HK-2 (cell line): Measurements from ENCODE around the gene CCDC134.
"Not testable (repeated sequence)": the region's sequence is repeated elsewhere in the genome, so short reads cannot be mapped to it uniquely, and the experiment has no call there.

ENCODE experiments used
- DNase-seq: peaks from one replicate; pipeline ENCODE4 v3.0.0-alpha.2; 2018; ENCODE audit not compliant: unreplicated experiment

The CCDC134 gene

DNA sequence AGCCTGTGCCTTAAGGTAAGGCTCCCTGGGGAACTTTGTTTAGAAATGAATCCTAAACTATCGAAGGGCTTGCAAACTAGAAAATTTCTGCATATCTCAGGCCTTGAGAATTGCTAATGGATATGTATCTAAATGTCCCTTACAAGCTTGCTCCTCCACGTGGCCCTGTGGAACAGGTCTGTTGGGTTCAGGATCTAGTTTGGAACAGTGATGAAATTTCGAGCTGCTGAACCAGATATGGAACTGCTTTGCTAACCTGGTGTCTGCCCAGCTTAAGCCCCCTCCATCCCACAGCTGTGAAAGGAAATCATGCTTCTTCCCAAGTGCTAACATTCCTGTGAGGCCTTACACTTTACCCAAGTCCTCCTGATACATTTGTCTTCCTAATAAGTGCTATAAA is 44.0 kb downstream of the CCDC134 start:
- no peak for DNase-seq

DNA sequence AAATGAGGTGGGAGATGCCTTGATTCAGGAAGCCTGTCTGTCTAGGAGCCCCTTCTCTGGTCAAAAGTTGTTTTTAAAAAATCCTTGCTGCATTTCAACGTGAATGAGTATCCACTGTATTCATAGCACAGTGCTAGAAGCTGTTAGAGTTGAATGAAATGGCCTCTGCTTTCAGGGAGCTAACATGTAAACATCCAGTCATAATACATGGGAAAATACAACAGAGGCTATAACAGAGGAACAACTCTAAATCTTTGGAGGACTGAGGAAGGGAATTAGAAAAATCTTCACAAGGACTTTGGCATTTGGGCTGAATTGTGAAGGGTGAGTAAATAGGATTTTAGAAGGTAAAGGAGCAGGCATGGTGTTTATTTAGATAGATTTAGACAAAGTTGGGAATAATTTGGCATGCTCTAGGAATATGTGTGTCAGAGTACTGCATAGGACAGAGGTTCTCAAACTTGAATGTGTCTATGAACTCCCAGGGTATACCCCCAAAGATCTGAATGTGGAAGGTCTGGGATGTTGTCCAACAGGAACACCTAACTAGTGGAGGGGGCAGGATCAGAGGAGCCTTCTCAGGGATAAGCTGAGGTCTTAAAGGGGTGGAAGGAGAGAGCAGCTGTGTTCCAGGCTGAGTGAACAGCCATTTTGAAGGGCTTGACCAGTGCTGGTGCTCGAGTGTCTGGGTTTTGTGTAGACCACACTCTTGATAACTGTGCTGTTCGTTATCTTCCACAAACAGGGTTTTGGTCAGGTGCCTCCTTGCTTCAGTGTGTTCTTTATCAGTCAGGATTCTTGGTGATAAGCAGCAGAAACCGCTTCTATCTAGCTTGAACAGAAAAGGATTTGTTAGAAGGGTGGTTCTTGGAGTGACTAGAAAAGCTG is 45.1 kb downstream of the CCDC134 start:
- no peak for DNase-seq

DNA sequence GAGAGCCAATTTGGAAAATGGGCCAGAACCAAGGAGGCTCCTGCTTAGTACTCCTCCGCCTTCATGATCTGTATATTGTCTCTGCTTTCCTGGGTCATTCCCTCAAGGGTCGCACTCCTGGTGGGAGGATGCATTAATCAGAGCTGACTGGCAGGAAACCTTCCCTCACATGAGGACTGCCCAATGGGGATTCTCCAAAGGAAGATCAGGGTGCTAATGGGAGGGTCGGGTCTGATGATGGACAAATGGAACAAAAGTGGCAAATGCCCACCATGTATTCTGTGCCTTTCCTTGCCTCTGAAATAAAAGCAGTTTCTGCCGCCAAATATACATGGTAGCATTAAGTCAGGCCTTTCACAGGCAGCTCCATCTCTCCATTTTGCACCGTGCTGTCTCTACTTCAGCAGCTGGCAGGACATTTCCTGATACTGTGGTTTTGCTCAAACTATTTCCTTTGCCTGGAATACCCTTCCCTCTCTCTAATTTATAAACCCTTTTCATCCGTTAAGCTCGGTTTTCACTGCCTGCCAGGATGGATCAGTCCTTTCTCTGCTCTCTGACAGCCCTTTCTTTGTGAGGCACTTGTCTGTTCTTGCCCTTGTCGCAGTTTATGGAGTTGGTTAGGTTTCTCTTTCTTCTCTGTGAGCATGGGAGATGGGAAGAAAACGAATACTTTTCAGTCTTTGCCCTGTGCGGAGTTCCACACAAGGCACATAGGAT is 45.9 kb downstream of the CCDC134 start:
- no peak for DNase-seq

DNA sequence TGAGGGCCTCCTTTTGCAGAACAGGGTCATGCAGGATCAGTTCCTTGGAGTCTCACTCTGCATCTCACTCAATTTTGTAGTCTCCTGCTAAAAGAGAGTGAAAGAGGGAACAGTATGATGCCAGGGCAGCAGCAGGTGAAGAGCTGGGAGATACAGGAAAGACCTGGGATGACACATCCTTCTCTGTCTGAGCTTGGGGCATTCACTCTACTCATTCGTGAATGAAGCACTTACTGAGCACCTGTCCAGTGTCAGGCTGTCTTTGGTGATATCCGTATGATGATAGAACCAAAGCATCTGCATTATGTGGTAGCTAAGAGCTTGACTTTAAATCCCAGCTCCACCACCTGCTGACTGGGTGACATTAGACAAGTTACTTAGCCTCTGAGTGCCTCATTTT is 46.8 kb downstream of the CCDC134 start:
- no peak for DNase-seq

DNA sequence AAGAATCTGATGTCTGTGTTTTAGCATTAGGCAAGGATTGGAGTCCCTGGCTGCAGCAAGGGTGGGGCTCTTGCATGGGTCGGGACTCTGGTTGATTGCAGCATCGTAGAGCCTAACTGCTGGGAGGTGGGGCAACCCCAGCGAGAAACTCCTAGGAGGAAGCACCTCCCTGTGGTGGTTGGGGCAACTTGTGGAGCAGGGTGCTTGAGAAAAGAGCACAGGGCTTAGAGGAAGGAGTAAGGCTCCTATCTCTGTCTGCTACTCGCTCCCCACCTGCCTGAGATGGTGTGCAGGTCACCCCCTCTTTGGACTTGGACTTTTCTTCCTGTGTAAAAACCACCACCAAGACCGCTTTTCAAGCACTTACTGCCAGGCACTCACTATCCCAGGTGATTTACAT is 48.0 kb downstream of the CCDC134 start:
- no peak for DNase-seq

DNA sequence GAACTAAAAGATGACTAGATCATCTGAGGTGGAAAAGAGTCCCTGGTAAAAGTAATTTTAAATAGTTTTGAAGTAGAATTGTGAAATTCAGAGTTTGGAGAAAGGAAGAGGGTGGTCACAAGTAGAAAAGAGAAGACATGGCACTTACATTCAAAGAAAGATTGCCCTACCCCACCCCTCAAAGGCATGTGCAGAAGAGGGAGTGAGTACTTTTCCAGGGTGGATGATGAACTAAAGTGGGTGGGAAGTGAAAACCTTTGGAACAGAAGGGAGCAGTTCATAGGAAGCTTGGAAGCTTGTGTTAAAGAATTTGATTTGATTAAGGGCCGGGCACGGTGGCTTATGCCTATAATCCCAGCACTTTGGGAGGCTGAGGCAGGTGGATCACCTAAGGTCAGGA is 56.0 kb downstream of the CCDC134 start:
- DNase-seq = no peak

DNA sequence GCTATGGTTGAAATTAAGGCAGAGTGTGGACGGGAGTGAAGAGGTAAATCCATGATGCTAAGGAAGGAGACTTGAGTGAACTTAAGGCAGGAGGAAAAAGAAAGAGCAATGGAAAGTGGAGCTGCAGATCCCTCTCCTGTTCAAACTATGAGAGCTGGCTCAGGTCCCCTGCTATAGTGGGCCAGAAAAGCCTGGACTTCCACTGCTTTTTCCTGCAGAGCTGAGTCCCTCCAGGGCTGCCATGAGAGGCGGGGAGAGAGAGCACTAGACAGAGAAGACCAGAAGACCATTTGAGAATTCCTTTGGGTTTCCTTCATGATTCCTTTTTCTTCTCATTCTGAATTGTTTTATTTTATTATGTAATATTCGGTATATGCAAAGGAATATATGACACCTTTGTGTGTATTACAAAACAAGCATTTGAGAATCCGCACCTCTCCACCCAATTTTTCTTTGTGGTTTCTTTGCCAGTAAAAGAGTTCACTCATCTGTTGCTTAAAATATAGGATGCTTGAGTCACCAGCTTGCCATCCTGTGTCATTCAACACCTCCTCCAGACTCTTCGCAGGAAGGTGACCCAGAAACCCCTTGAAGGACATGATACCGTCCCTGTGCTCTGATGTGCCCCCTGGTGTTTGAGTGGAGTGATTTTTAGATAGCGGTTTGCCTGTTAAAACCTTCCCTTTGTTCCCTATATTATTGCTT is 56.8 kb downstream of the CCDC134 start:
- peak; percentile 51 for DNase-seq

DNA sequence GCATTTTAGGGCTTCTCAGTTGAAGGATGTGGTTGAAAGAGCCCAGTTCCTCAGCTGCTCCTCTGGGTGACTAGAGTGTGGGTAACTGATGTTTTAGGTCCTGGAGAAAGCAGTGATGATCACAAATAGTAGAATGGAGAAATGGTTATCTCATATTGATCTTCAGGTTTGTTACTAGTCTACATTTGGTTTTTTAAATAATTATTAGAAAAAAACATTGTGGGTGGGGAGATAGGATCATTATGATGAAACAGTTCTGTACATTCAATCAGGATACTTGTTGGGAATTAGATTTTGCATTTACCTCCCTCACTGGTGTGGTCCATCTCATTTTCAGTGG is 57.4 kb downstream of the CCDC134 start:
- DNase-seq = no peak

DNA sequence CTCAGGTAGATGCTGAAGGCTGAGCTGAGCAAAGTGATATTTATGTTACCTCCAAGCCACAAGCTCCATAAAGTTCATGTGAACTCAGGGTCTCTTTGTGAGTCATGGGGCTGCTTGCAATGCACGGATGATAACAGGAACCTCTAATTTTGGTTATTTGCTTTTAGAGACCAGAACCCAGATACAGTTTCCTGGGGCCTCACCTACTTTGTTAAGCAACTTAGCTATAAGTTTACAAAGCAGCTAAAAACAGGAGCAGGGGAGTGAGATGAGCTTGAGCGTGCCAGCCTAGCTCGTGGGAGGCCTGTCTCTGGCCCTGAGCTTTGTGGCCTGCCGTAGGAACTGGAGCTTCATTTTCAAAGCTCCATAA is 61.7 kb downstream of the CCDC134 start:
- no peak for DNase-seq

DNA sequence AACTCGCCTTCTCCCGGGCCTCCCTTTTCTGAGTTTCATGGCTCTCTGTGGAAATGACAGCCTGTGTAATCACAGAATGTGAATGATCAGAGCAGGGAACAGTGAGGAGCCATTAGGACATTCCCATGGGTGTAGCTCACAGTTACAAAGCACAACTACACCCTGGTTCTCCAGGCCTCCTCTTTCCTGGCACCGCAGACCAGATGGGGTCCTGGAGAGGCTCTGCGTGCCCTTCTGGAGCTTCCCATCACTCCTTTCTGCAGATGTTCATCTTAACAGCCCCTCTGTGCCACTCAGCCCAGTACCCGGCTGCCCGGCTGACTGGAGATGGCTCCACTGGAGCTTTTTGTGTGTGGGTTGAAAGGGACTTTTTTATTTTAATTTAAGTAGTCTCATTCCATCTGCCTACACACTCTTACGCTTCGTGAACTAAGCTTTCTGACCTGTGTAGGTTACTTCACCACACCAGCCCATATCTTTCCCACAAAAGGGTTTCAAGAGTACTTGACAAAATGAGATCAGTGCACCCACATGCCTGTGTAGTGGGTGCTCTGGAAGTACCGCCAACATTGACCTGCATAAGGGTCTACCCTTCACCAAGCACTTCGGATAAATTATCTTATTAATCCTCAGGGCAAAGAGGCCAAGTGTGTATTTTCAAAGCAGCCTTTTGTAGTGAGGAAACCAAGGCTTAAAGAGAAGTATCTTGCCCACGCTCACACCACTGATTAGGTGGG is 62.2 kb downstream of the CCDC134 start:
- no peak for DNase-seq

DNA sequence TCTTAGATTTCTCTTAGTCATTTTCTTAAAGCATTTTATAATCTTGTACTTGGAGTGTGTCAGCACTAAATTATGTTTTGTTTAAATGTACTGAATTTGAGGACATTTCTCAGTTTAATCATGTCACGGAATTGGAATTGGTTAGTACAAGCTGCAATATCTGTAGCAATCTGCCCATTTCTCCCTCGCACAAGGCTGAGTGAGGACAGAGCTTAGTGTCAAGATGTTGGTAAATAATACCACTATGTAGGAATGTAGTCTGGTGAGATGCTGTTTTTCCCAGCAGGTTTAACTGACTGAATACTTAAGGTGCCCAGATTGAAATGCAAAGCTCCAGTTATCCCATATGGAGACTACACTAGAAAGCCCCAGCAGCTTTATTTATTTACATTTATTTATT is 63.0 kb downstream of the CCDC134 start:
- DNase-seq = no peak

DNA sequence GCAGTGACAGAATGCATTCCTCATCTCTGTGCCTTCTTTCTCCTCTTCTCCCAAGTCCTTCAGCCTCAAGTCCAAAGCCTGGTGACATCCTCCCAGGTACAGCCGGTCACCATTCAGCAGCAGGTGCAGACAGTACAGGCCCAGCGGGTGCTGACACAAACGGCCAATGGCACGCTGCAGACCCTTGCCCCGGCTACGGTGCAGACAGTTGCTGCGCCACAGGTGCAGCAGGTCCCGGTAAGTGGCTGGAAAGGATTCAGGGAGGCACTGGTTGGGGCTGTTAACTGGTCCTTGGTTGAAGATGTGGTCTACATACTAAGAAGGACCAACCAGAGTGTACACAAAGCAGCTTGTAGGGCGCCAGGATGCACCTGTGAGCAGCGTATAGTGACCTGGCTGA is 68.1 kb downstream of the CCDC134 start:
- no peak for DNase-seq

DNA sequence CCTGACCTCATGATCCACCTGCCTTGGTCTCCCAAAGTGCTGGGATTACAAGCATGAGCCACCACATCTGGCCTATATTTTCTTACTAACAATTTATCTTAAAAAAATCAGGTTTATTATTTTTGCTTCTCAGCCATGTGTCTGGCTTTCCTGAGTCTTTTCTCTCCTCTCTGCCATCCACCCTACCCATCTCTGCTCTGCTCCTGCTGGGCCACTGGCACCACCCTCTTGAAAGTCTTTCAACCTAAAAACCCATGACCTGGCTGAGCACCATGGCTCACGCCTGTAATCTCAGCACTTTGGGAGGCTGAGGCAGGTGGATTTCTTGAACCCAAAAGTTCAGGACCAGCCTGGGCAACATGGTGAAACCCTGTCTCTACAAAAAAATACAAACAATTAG is 69.6 kb downstream of the CCDC134 start:
- DNase-seq = not testable (repeated sequence)

DNA sequence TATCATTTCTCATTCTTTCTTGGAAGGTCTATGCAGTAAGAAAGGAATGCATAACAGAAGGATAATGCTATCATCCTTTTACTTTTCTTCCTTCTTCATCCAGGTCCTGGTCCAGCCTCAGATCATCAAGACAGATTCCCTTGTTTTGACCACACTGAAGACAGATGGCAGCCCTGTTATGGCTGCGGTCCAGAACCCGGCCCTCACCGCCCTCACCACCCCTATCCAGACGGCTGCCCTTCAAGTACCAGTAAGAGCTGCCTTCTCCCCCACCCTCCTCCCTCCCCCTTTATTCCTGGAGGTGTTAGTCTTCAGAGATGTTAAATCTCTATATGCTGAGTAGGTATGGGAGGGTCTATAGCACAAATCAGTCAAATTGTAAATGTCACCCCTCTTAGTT is 70.3 kb downstream of the CCDC134 start:
- DNase-seq = no peak

DNA sequence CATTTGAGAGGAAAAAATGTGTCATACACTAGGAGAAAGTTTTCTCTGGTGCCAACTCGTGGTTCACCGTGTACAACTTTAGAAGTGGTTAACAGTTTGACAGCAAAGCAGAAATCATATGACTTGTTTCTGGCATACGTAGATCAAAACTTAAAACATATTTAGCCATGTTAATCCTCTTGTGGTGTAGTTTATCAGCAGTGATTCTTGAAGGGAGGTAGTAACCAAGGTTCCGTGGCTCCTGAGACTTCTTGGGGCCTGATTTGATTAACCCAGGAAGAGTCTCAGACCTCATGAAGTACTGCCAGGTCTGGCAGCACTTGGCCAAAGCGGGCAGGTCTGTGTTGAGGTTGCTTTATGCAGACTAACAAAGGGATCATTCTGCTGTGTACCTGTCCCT is 72.9 kb downstream of the CCDC134 start:
- no peak for DNase-seq

DNA sequence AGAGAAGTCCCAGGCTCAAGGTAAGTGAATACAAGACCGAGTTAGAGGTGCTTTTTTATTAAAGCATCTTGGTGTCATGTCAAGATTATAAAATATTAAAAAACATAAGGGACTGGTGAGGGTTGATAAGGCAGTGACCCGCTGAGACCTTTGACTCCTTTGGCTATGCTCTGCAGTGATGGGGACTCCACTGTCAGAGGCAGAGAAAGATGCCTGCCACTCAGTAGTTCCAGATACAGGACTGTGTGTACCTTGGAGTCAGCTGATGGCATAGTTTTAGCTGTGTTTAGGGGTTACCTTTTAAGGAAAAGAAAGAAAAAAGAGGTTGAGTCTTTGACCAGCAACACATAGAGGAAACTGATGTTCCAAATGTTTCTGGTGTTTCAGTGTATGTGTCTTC is 73.6 kb downstream of the CCDC134 start:
- DNase-seq = no peak

DNA sequence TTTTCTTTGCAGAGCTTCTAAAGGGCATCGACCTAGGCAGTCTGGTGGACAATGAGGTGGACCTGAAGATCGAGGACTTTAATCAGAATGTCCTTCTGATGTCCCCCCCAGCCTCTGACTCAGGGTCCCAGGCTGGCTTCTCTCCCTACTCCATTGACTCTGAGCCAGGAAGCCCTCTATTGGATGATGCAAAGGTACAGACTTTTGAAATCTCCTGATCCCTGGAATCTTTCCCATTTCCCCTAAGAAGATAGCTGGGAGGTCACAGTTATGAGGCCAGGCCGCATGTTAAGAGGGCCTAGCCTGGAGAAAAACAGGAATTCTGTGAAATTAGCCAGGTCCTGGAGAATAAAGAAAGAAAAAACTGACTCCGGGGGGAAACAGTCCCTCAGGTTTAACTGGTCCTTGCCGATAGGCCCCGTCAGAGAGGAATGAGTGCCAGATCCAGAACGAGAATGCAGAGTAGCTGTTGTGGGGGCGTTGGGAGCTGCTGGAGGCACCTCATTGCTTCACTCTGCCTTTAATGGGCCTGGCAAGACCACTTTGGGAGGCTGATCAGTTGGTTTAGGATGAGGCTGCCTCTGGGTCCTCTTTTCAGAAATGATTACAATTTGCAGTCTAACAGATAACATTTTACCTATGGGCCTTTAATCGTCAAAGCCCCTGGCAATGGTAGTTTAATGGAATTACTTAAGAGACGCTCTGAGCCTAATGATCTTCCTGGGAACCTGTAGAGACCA is 75.2 kb downstream of the CCDC134 start:
- no peak for DNase-seq
